MM.1S (cell line): ENCODE measurements around the gene PPP6R3.

Experiments
- DNase-seq: peaks from one replicate; pipeline ENCODE4 v3.0.0-alpha.2; 2015
- H2AFZ ChIP-seq: fragments of 300-600 bp; sonication (generic); 2 replicates; pipeline ENCODE4 v1.6.0; 2016; ENCODE audit warnings: antibody characterized with exemption, low read length
- H3F3A ChIP-seq: fragments of 300-600 bp; sonication (generic); 2 replicates; pipeline ENCODE4 v1.6.1; 2016; ENCODE audit warnings: mild to moderate bottlenecking, antibody characterized with exemption, low read length, moderate library complexity, mixed read lengths; ENCODE audit not compliant: insufficient read depth
- H3K27ac ChIP-seq: fragments of 300-600 bp; sonication (generic); 2 replicates; pipeline ENCODE4 v1.5.1; 2016; ENCODE audit warnings: mild to moderate bottlenecking, low read length
- H3K27me3 ChIP-seq: fragments of 300-600 bp; sonication (generic); replicated peaks from 2 replicates; pipeline ENCODE4 v1.6.0; 2016; ENCODE audit warnings: low read length; ENCODE audit not compliant: insufficient read depth
- H3K36me3 ChIP-seq: fragments of 300-600 bp; sonication (generic); replicated peaks from 2 replicates; pipeline ENCODE4 v1.6.1; 2016; ENCODE audit warnings: mild to moderate bottlenecking, low read length, mixed read lengths; ENCODE audit not compliant: insufficient read depth
- H3K4me1 ChIP-seq: fragments of 300-600 bp; sonication (generic); 2 replicates; pipeline ENCODE4 v1.6.1; 2016; ENCODE audit warnings: low read length, mixed read lengths
- H3K4me2 ChIP-seq: fragments of 300-600 bp; sonication (generic); 2 replicates; pipeline ENCODE4 v1.6.0; 2016; ENCODE audit warnings: low read depth, low read length
- H3K4me3 ChIP-seq: fragments of 300-600 bp; sonication (generic); 2 replicates; pipeline ENCODE4 v1.5.1; 2016; ENCODE audit warnings: low read length, mixed read lengths
- H3K79me2 ChIP-seq: fragments of 300-600 bp; sonication (generic); 2 replicates; pipeline ENCODE4 v1.6.1; 2016; ENCODE audit warnings: mixed run types, low read length, mixed read lengths
- H3K9ac ChIP-seq: fragments of 300-600 bp; sonication (generic); 2 replicates; pipeline ENCODE4 v1.6.1; 2016; ENCODE audit warnings: low read length, mixed read lengths
- H3K9me2 ChIP-seq: fragments of 300-600 bp; sonication (generic); replicated peaks from 2 replicates; pipeline ENCODE4 v1.6.1; 2016; ENCODE audit warnings: mild to moderate bottlenecking, low read length, mixed read lengths; ENCODE audit not compliant: insufficient read depth
- H3K9me3 ChIP-seq: fragments of 300-600 bp; sonication (generic); replicated peaks from 2 replicates; pipeline ENCODE4 v1.6.1; 2016; ENCODE audit warnings: mild to moderate bottlenecking, low read length, mixed read lengths; ENCODE audit not compliant: insufficient read depth
- H4K20me1 ChIP-seq: fragments of 300-600 bp; sonication (generic); 2 replicates; pipeline ENCODE4 v1.6.1; 2016; ENCODE audit warnings: mild to moderate bottlenecking, low read length, moderate library complexity, mixed read lengths; ENCODE audit not compliant: insufficient read depth
- CTCF ChIP-seq: fragments of 300-600 bp; sonication (generic); IDR thresholded peaks from 2 replicates; pipeline ENCODE4 v1.5.1; 2016; ENCODE audit warnings: antibody characterized with exemption, low read length, mixed read lengths
- EZH2 ChIP-seq: fragments of 300-600 bp; sonication (generic); optimal IDR thresholded peaks from 2 replicates; pipeline ENCODE3; 2017; ENCODE audit warnings: low read depth, mild to moderate bottlenecking, antibody characterized with exemption, low read length, mixed read lengths
- EZH2phosphoT487 ChIP-seq: fragments of 300-600 bp; sonication (generic); IDR thresholded peaks from 2 replicates; pipeline ENCODE4 v1.6.1; 2018; ENCODE audit warnings: antibody characterized with exemption, low read length

Gene PPP6R3

GRCh38 chr11:68498321-68498720 is 37.8 kb downstream of the PPP6R3 start:
- peaks cover 77% of the 10 kb centered on the region for H4K20me1 ChIP-seq
- no peak for DNase-seq
- H3K79me2 ChIP-seq = peaks cover 96% of the 10 kb centered on the region
- H3K27me3 ChIP-seq = no peaks in the 10 kb centered on the region
- H3K9me2 ChIP-seq = no peaks in the 10 kb centered on the region
- no peaks in the 10 kb centered on the region for H3K9me3 ChIP-seq
- no peak overlapping the region for H3K27ac ChIP-seq
- no peak overlapping the region for H3K4me3 ChIP-seq
- no peak overlapping the region for H3K9ac ChIP-seq
- no peaks in the 10 kb centered on the region for H3K4me1 ChIP-seq
- H3K4me2 ChIP-seq = no peak overlapping the region
- no peaks in the 10 kb centered on the region for H3K36me3 ChIP-seq
- no peak overlapping the region for H2AFZ ChIP-seq
- no peaks in the 10 kb centered on the region for H3F3A ChIP-seq
- TF ChIP-seq CTCF = no peak
- no peak for TF ChIP-seq EZH2phosphoT487
- no peak for TF ChIP-seq EZH2

- Histone ChIP-seq H3K27me3 (no peaks in the 10 kb centered on the region), H3K9me2 (no peaks in the 10 kb centered on the region), H2AFZ (no peak overlapping the region), H3K4me2 (no peak overlapping the region), H3K79me2 (peaks cover 98% of the 10 kb centered on the region), H3F3A (no peaks in the 10 kb centered on the region), H3K4me1 (no peaks in the 10 kb centered on the region), H3K9ac (no peak overlapping the region), H3K4me3 (no peak overlapping the region), H3K27ac (no peak overlapping the region), H4K20me1 (peaks cover 84% of the 10 kb centered on the region), H3K36me3 (no peaks in the 10 kb centered on the region), H3K9me3 (no peaks in the 10 kb centered on the region)
- DNase-seq = no peak
- TF ChIP-seq CTCF = no peak
- no peak for TF ChIP-seq EZH2phosphoT487
- no peak for TF ChIP-seq EZH2
These were observed 38.6 kb downstream of the PPP6R3 start for GRCh38 chr11:68498903-68499883.

GRCh38 chr11:68500206-68500605 is 39.7 kb downstream of the PPP6R3 start:
- Histone ChIP-seq H3K9me3 (no peaks in the 10 kb centered on the region), H3K4me1 (no peaks in the 10 kb centered on the region), H4K20me1 (peaks cover 84% of the 10 kb centered on the region), H3K9ac (no peak overlapping the region), H3K36me3 (no peaks in the 10 kb centered on the region), H3K79me2 (peaks cover 98% of the 10 kb centered on the region), H3K4me3 (no peak overlapping the region), H3K4me2 (no peak overlapping the region), H3K27me3 (no peaks in the 10 kb centered on the region), H3K27ac (no peak overlapping the region), H3K9me2 (no peaks in the 10 kb centered on the region), H3F3A (no peaks in the 10 kb centered on the region), H2AFZ (no peak overlapping the region)
- TF ChIP-seq EZH2 (no peak), EZH2phosphoT487 (no peak), CTCF (no peak)
- DNase-seq = no peak
